ENCODE data around the gene ELAVL3. TPM values are rescaled to one million over a fixed set of nuclear protein-coding genes. Genes with fewer than 3 reads are reported as not detected.

ELAVL3 gene
- total and polyA plus RNA-seq, 2 of the 4 experiments (the other 2 are of a cell fraction) = not detected

DNA sequence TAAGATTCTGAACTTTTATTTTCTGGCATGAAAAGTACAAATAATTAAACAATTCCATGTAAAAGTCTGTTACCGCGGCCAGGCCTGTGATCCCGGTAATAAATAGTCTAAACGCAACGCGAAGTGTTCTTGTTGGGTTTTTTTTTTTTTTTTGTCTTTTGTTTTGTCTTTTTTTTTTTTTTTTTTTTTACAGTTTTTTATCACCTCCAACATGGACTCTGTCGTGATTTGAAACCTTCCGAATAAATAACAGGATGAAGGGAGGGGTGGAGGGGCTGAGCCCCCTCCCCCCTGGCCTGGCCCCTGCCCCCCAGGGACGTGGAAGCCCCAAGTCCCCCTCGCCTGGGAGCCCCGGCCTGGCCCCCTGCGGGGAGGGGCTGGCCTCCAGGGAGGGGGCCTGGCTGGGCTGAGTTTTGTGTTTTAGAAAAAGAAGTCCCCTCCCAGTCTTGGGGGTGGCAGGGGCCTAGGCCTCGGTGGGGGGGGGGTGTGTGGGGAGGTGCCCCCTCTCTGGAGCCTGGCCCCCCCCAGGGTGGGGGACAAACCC, 29.4 kb downstream of the ELAVL3 start:
- no peak overlapping the region for H3K27ac ChIP-seq (ENCODE audit: insufficient read depth, low read length)
- BruUV-seq (replicated peaks) = no TSS peak
- no peak overlapping the region for H2BK120ac ChIP-seq (ENCODE audit: low read depth, low read length)
- no peak overlapping the region for H2AK5ac ChIP-seq (ENCODE audit: low read depth, low read length)
- H3K4me2 ChIP-seq (ENCODE audit: low read depth, low read length) = no peak overlapping the region
- H2BK15ac ChIP-seq (ENCODE audit: low read depth, low read length) = no peak overlapping the region
- in situ Hi-C loops (cut with MboI; ENCODE audit: low sequenced_read_pairs) (no loop called here), intact Hi-C loops (cut with micrococcal nuclease) (no loop called here), dilution Hi-C loops (cut with HindIII; ENCODE audit: low sequenced_read_pairs, unreplicated experiment) (no loop called here)
- H4K8ac ChIP-seq (ENCODE audit: low read depth in 2 of 2, low read length in 2 of 2) = no peak overlapping the region
- peak overlapping the region; percentile 50 for H2AK9ac ChIP-seq (replicated peaks; ENCODE audit: low read depth, low read length, poor library complexity)
- H3K4ac ChIP-seq (ENCODE audit: low read depth, low read length) = no peak overlapping the region
- no peak overlapping the region for H3K18ac ChIP-seq (ENCODE audit: low read depth, low read length)
- H3K79me1 ChIP-seq (ENCODE audit: low read depth in 1 of 2, low read length in 2 of 2) = no peaks in the 10 kb centered on the region
- H3K56ac ChIP-seq (ENCODE audit: extremely low read depth, insufficient read depth, low read length) = no peak overlapping the region
- no peak overlapping the region for H3K14ac ChIP-seq (replicated peaks; ENCODE audit: low read depth, low read length)
- DNase-seq (no peak), ATAC-seq (ENCODE audit: low read depth) (no peak)
- no peaks in the 10 kb centered on the region for H3K9me3 ChIP-seq (ENCODE audit: control insufficient read depth, insufficient read depth, low read length)
- no peaks in the 10 kb centered on the region for H4K20me1 ChIP-seq (ENCODE audit: insufficient read depth, low read length)
- no peak overlapping the region for H2BK20ac ChIP-seq (ENCODE audit: low read depth, low read length)
- CTCF ChIA-PET = interaction anchor here (0.8 kb wide), 1 partner anchor 8 kb away, joined by 7 read pairs; no protein-coding TSS in a partner anchor
- no peaks in the 10 kb centered on the region for H3K9me1 ChIP-seq (ENCODE audit: insufficient read depth, low read length)
- H2BK5ac ChIP-seq (ENCODE audit: low read depth, low read length, poor library complexity, severe bottlenecking) = no peak overlapping the region
- no peak overlapping the region for H4K91ac ChIP-seq (ENCODE audit: insufficient read depth, low read depth, low read length)
- POLR2A ChIA-PET (ENCODE audit: unreplicated experiment) = interaction anchor here (0.6 kb wide), 2 partner anchors 8 to 566 kb away, joined by 3 read pairs; no protein-coding TSS in a partner anchor
- no CpG with 5 or more reads among the region's 13 CpGs for WGBS, 2 experiments (ENCODE audit: extremely low coverage in 2 of 2, insufficient read length in 1 of 2)
- no peak overlapping the region for H3K4me3 ChIP-seq (ENCODE audit: insufficient read depth, low read depth, low read length)
- H2AFZ ChIP-seq (replicated peaks; ENCODE audit: low read length, poor library complexity) = no peak overlapping the region
- no peak overlapping the region for H4K5ac ChIP-seq (ENCODE audit: low read depth, low read length)
- no peak overlapping the region for H3K23ac ChIP-seq (ENCODE audit: low read depth, low read length)
- H3K4me1 ChIP-seq (ENCODE audit: control insufficient read depth, insufficient read depth, low read length) = no peaks in the 10 kb centered on the region; the same call in 1 of the 2 replicates
- TF ChIP-seq MAZ (IDR thresholded peaks at IDR 0.05; ENCODE audit: borderline replicate concordance, low read depth, low read length) = no peak
- no peak for TF ChIP-seq RFX5 (IDR thresholded peaks at IDR 0.05; ENCODE audit: low read depth, low read length)
- no peak for TF ChIP-seq RCOR1 (IDR thresholded peaks at IDR 0.05; ENCODE audit: insufficient replicate concordance, low read length)
- TF ChIP-seq SMC3 (IDR thresholded peaks at IDR 0.05; ENCODE audit: low read depth, low read length) = no peak
- TF ChIP-seq MXI1 (IDR thresholded peaks at IDR 0.05; ENCODE audit: borderline replicate concordance, low read depth, low read length) = no peak
- TF ChIP-seq, protein P1, sequence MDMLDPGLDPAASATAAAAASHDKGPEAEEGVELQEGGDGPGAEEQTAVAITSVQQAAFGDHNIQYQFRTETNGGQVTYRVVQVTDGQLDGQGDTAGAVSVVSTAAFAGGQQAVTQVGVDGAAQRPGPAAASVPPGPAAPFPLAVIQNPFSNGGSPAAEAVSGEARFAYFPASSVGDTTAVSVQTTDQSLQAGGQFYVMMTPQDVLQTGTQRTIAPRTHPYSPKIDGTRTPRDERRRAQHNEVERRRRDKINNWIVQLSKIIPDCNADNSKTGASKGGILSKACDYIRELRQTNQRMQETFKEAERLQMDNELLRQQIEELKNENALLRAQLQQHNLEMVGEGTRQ (IDR thresholded peaks at IDR 0.05; ENCODE audit: low read depth, low read length) = no peak
- no peak for TF ChIP-seq ELK1 (IDR thresholded peaks at IDR 0.05; ENCODE audit: borderline replicate concordance, low read depth, low read length)
- no peak for TF ChIP-seq MAFK (IDR thresholded peaks at IDR 0.05; ENCODE audit: low read depth, low read length)
- TF ChIP-seq POLR2A (IDR thresholded peaks at IDR 0.05; ENCODE audit: low read depth, low read length) = no peak
- no peak for TF ChIP-seq FOS (IDR thresholded peaks at IDR 0.05; ENCODE audit: low read depth, low read length)
- TF ChIP-seq RAD21 (IDR thresholded peaks at IDR 0.05; ENCODE audit: low read length) = no peak
- no peak for TF ChIP-seq CEBPB (IDR thresholded peaks at IDR 0.05; ENCODE audit: low read depth, low read length)
- TF ChIP-seq BHLHE40 (IDR thresholded peaks at IDR 0.05; ENCODE audit: low read depth, low read length) = no peak
- TF ChIP-seq CTCF (conservative IDR thresholded peaks at IDR 0.05; ENCODE audit: low read depth, low read length) = no peak
- TF ChIP-seq NFE2L2 (IDR thresholded peaks at IDR 0.05; ENCODE audit: low read depth, low read length) = no peak
- TF ChIP-seq CHD1 (IDR thresholded peaks at IDR 0.05; ENCODE audit: low read depth, low read length) = no peak
- no peak overlapping the region for H3K9ac ChIP-seq (ENCODE audit: low read depth, low read length)
- no peaks in the 10 kb centered on the region for H3K27me3 ChIP-seq (ENCODE audit: control insufficient read depth, insufficient read depth, low read length)
- H3K36me3 ChIP-seq (ENCODE audit: control insufficient read depth, insufficient read depth, low read length) = peaks cover 30% of the 10 kb centered on the region
